GM12892 (cell line): Measurements from ENCODE around the gene DDX51.
"Not testable (repeated sequence)": the region's sequence is repeated elsewhere in the genome, so short reads cannot be mapped to it uniquely, and the experiment has no call there.

Source experiments
- POLR2A ChIP-seq: IDR thresholded peaks from 2 replicates; pipeline ENCODE4 v1.6.1; 2011; ENCODE audit warnings: low read depth, low read length, control low read depth
- TAF1 ChIP-seq: IDR thresholded peaks from 2 replicates; pipeline ENCODE4 v1.6.1; 2011; ENCODE audit warnings: low read depth, mild to moderate bottlenecking, control low read depth, low read length, borderline replicate concordance

DNA sequence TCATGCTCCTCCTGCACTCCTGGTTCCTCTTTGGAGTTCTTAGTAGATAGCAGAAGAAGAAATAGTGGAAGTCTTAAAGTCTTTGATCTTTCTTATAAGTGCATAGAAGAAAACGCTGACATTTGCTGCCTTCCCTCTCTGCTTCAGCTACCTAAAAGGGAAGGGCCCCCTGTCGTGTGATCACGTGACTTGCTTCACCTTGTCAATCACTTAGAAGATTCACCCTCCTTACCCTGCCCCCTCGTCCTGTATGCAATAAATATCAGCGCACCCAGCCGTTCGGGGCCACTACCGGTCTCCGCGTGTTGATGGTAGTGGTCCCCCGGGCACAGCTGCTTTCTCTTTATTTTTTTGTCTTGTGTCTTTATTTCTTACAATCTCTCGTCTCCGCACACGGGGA lies 41.0 kb downstream of the DDX51 start:
- TF ChIP-seq POLR2A, TAF1: not testable (repeated sequence)
